K562 (cell line): ENCODE data around the gene AHCYL2. TPM values are rescaled to one million over a fixed set of nuclear protein-coding genes. Genes with fewer than 3 reads are reported as not detected.

ENCODE experiments used
- ATAC-seq: fragments of 200-7000 bp; cut with Tn5 transposase; 3 replicates; pipeline ENCODE4 v1.9.1; 2020; ENCODE audit warnings: moderate library complexity
- BruUV-seq: library from RNA; stranded (reverse); fragments of 400-500 nt; replicated peaks from 2 replicates; lab custom pipeline; 2021; lab: Mats Ljungman, UMichigan
- CTCF ChIA-PET: fragments of 300-600 bp; formaldehyde crosslinking; extraction: SDS; loops from one replicate; lab custom pipeline; 2021; ENCODE audit warnings: low intra/inter-chr PET ratio; lab: Yijun Ruan, JAX
- POLR2A ChIA-PET: fragments of 300-600, 350-650 bp; sonication (Branson Sonifier 250); formaldehyde crosslinking; extraction: SDS; loops from one replicate; lab custom pipeline; 2021; ENCODE audit warnings: antibody characterized with exemption, inconsistent platforms; lab: Yijun Ruan, JAX
- DNase-seq, 4 experiments: peaks; one replicate each; pipeline versions ENCODE4 v3.0.0 to v3.0.0-alpha.2; 2011 to 2018; ENCODE audit warnings: low spot score in 3 of 4, mixed read lengths in 3 of 4; ENCODE audit errors: extremely low read depth in 1 of 4
- FAIRE-seq: peaks from 2 replicates; lab custom pipeline; 2011; peaks lifted over from hg19 to GRCh38; lab: Jason Lieb, UNC
- H2AFZ ChIP-seq: 2 replicates; pipeline ENCODE4 v1.6.0; 2011; ENCODE audit warnings: low read depth, low read length, control low read depth, inconsistent platforms
- H3K27ac ChIP-seq: fragments of 200-600 bp; 3 replicates; pipeline ENCODE4 v1.8.0; 2011; ENCODE audit warnings: low read depth, mild to moderate bottlenecking, control low read depth, inconsistent platforms, low read length, moderate library complexity, mixed read lengths; ENCODE audit errors: extremely low read depth
- H3K27me3 ChIP-seq, 2 experiments: fragments of 300-600 bp in 1 of 2; 2 replicates in 1 of 2; 3 replicates in 1 of 2; pipeline versions ENCODE4 v1.6.0 to v1.8.0; 2011; ENCODE audit warnings: inconsistent platforms in 2 of 2, low read length in 2 of 2, mild to moderate bottlenecking in 1 of 2, mixed read lengths in 1 of 2, moderate library complexity in 1 of 2; ENCODE audit not compliant: control insufficient read depth in 2 of 2, insufficient read depth in 2 of 2
- H3K36me3 ChIP-seq: fragments of 300-600 bp; 3 replicates; pipeline ENCODE4 v1.8.0; 2011; ENCODE audit warnings: mild to moderate bottlenecking, low read length, inconsistent platforms; ENCODE audit not compliant: control insufficient read depth, insufficient read depth
- H3K4me1 ChIP-seq, 2 experiments: fragments of 200-600 bp in 1 of 2; replicated peaks in 1 of 2; 2 replicates in 1 of 2; 3 replicates in 1 of 2; pipeline versions ENCODE4 v1.5.1 to v1.8.0; 2011; ENCODE audit warnings: inconsistent platforms in 2 of 2, low read length in 2 of 2, mild to moderate bottlenecking in 1 of 2, mixed read lengths in 1 of 2, moderate library complexity in 1 of 2; ENCODE audit not compliant: control insufficient read depth in 2 of 2, insufficient read depth in 2 of 2
- H3K4me2 ChIP-seq: 2 replicates; pipeline ENCODE4 v1.6.1; 2011; ENCODE audit warnings: low read length, control low read depth, inconsistent platforms, mixed read lengths; ENCODE audit not compliant: insufficient read depth
- H3K4me3 ChIP-seq: fragments of 200-600 bp; sonication (generic), shearing (Covaris generic); 2 replicates; pipeline ENCODE4 v1.5.1; 2016; ENCODE audit warnings: control low read depth, inconsistent platforms
- H3K79me2 ChIP-seq: fragments of 200-600 bp; 3 replicates; pipeline ENCODE4 v1.8.0; 2011; ENCODE audit warnings: low read length, inconsistent platforms; ENCODE audit not compliant: control insufficient read depth, insufficient read depth
- H3K9ac ChIP-seq, 2 experiments: 2 replicates each; pipeline versions ENCODE4 v1.6.0 to v1.6.1; 2011; ENCODE audit warnings: low read depth in 2 of 2, low read length in 2 of 2, control low read depth in 1 of 2, inconsistent platforms in 1 of 2, mild to moderate bottlenecking in 1 of 2, mixed read lengths in 1 of 2; ENCODE audit not compliant: insufficient read depth in 1 of 2
- H3K9me1 ChIP-seq: one replicate; pipeline ENCODE4 v1.6.0; 2011; ENCODE audit warnings: inconsistent platforms, mild to moderate bottlenecking, low read length, moderate library complexity; ENCODE audit not compliant: control insufficient read depth, insufficient read depth
- H3K9me3 ChIP-seq: replicated peaks from 2 replicates; pipeline ENCODE4 v1.5.1; 2011; ENCODE audit warnings: low read depth, low read length, inconsistent platforms; ENCODE audit not compliant: control insufficient read depth, insufficient read depth
- H4K20me1 ChIP-seq: replicated peaks from 2 replicates; pipeline ENCODE4 v1.6.1; 2011; ENCODE audit warnings: low read length, inconsistent platforms, mixed read lengths; ENCODE audit not compliant: control insufficient read depth, insufficient read depth
- FOXM1 ChIP-seq, 2 experiments: fragments of 450-650 bp in 1 of 2; sonication (generic) in 1 of 2; formaldehyde crosslinking in 1 of 2; IDR thresholded peaks; 2 replicates each; pipeline versions ENCODE4 v1.6.1 to v1.9.0; 2017 to 2022; ENCODE audit warnings: low read depth in 2 of 2, mild to moderate bottlenecking in 2 of 2, missing genetic modification reagents in 1 of 2, moderate library complexity in 1 of 2
- KHSRP ChIP-seq: fragments of 450-650 bp; IDR thresholded peaks from 2 replicates; pipeline ENCODE4 v1.6.1; 2017
- STAG1 ChIP-seq: sonication (generic); formaldehyde crosslinking; IDR thresholded peaks from 2 replicates; pipeline ENCODE4 v1.5.0; 2020; ENCODE audit warnings: missing genetic modification reagents, borderline replicate concordance
- WGBS: fragments of 100-300 bp; shearing (Covaris generic); methylation state at CpG from one replicate; pipeline ENCODE4 v1.1.6; 2016; ENCODE audit warnings: low coverage, mixed read lengths; ENCODE audit not compliant: insufficient coverage; ENCODE audit errors: missing lambda C conversion rate; 5-methylcytosine and 5-hydroxymethylcytosine counted together
- in situ Hi-C: fragments of 300-500 bp; cut with MboI; formaldehyde crosslinking; loops from 4 replicates; pipeline ENCODE4 v1.15.0; 2018; ENCODE audit warnings: inconsistent platforms, mixed read lengths
- intact Hi-C: fragments of 100-400 bp; cut with micrococcal nuclease; formaldehyde crosslinking; loops from 2 replicates; pipeline ENCODE4 v1.14.2; 2022
- polyA plus RNA-seq, 8 experiments: library from polyadenylated mRNA; depleted of rRNA in 4 of 8; stranded (reverse) in 5 of 8; unstranded in 3 of 8; fragments of >200 nt; fragmentation: Nextera tagmentation in 2 of 8; fragmentation: Illumina TruSeq in 1 of 8; extraction: Ambion mirVana in 2 of 8; extraction: Trizol in 1 of 8; gene quantifications; 2 replicates each; pipeline versions ENCODE4 v1.2.1 to v1.2.3, GENCODE V29; 2011 to 2014; ENCODE audit warnings: inconsistent platforms in 1 of 8, missing spikeins in 1 of 8
- total RNA-seq, 7 experiments: library from RNA; depleted of rRNA in 6 of 7; stranded (reverse); fragments of >200 nt in 6 of 7; fragmentation: Illumina TruSeq in 2 of 7; extraction: Trizol in 2 of 7; gene quantifications; 2 replicates each; pipeline versions ENCODE4 v1.2.1 to v1.2.3, GENCODE V29; 2011 to 2021; ENCODE audit warnings: low replicate concordance in 1 of 7
- TF ChIP-seq, protein P1 (sequence below): fragments of 200-800 bp; sonication (Bioruptor generic); IDR thresholded peaks from 2 replicates; pipeline ENCODE4 v1.6.1; 2016; ENCODE audit warnings: missing genetic modification characterization, missing compliant biosample characterization
- TF ChIP-seq, protein P2 (sequence below), 3 experiments: fragments of 200-800 bp in 1 of 3; sonication (Bioruptor generic) in 1 of 3; sonication (generic) in 1 of 3; formaldehyde crosslinking in 1 of 3; IDR thresholded peaks; 2 replicates each; pipeline versions ENCODE4 v1.6.1 to v1.8.0; 2016 to 2022; ENCODE audit warnings: mild to moderate bottlenecking in 2 of 3, missing compliant biosample characterization in 2 of 3, missing genetic modification characterization in 2 of 3, missing genetic modification reagents in 1 of 3

Gene AHCYL2
- total and polyA plus RNA-seq, 9 of the 15 experiments (the other 6 are each of a cell fraction or from before 2014, with no cell fraction given), result 0.93 to 10.5 (median 5.2) TPM

DNA sequence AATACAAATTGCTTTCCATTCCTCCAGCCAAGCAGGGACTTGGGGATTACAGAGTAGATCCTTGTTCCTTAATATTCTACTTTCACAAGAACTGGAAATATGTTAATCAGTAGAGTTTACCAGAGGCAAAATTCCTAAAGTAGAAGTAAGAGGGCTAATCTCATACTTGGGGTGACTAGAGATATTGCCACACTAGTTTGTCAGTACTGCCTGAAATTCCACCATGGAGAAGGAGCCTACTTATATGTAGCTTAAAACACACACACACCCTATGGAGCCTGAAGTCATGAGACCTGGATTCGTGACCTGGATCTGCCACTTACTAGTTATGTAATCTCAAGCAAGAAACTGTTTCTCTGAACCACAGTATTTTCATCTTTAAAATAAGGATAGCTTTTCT is 243.3 kb downstream of the AHCYL2 start:
- no TSS peak for BruUV-seq
- TF ChIP-seq STAG1 (CRISPR knock-in tag) (no peak), FOXM1 (IDR thresholded peaks at IDR 0.05; ENCODE audit: low read depth) (no peak), FOXM1 (CRISPR knock-in tag; IDR thresholded peaks at IDR 0.05; ENCODE audit: low read depth) (no peak), KHSRP (no peak)
- TF ChIP-seq, protein P1, sequence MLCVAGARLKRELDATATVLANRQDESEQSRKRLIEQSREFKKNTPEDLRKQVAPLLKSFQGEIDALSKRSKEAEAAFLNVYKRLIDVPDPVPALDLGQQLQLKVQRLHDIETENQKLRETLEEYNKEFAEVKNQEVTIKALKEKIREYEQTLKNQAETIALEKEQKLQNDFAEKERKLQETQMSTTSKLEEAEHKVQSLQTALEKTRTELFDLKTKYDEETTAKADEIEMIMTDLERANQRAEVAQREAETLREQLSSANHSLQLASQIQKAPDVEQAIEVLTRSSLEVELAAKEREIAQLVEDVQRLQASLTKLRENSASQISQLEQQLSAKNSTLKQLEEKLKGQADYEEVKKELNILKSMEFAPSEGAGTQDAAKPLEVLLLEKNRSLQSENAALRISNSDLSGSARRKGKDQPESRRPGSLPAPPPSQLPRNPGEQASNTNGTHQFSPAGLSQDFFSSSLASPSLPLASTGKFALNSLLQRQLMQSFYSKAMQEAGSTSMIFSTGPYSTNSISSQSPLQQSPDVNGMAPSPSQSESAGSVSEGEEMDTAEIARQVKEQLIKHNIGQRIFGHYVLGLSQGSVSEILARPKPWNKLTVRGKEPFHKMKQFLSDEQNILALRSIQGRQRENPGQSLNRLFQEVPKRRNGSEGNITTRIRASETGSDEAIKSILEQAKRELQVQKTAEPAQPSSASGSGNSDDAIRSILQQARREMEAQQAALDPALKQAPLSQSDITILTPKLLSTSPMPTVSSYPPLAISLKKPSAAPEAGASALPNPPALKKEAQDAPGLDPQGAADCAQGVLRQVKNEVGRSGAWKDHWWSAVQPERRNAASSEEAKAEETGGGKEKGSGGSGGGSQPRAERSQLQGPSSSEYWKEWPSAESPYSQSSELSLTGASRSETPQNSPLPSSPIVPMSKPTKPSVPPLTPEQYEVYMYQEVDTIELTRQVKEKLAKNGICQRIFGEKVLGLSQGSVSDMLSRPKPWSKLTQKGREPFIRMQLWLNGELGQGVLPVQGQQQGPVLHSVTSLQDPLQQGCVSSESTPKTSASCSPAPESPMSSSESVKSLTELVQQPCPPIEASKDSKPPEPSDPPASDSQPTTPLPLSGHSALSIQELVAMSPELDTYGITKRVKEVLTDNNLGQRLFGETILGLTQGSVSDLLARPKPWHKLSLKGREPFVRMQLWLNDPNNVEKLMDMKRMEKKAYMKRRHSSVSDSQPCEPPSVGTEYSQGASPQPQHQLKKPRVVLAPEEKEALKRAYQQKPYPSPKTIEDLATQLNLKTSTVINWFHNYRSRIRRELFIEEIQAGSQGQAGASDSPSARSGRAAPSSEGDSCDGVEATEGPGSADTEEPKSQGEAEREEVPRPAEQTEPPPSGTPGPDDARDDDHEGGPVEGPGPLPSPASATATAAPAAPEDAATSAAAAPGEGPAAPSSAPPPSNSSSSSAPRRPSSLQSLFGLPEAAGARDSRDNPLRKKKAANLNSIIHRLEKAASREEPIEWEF (CRISPR knock-in tag), result no peak
- TF ChIP-seq, protein P2, sequence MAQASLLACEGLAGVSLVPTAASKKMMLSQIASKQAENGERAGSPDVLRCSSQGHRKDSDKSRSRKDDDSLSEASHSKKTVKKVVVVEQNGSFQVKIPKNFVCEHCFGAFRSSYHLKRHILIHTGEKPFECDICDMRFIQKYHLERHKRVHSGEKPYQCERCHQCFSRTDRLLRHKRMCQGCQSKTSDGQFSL (CRISPR knock-in tag; IDR thresholded peaks at IDR 0.05), result no peak
- TF ChIP-seq, protein P2 (tag; IDR thresholded peaks at IDR 0.05), result 0 out of 4 replicates have a peak, but pooled peaks of 1 of the 2 experiments have one; percentile 34
- Histone ChIP-seq H3K9me1 (no peaks in the 10 kb centered on the region), H3K27me3 (no peaks in the 10 kb centered on the region), H3K4me1 (no peaks in the 10 kb centered on the region), H2AFZ (no peak overlapping the region), H3K9ac (no peak overlapping the region), H3K79me2 (no peaks in the 10 kb centered on the region), H3K9me3 (no peaks in the 10 kb centered on the region), H3K36me3 (peaks cover 98% of the 10 kb centered on the region), H3K4me3 (no peak overlapping the region), H4K20me1 (no peaks in the 10 kb centered on the region), H3K4me2 (no peak overlapping the region), H3K27ac (no peak overlapping the region)
- WGBS, result 92% methylated on average over 1 of the region's 1 CpG
- no peak for ATAC-seq
- no peak for FAIRE-seq
- in situ Hi-C loops, result no loop called here
- intact Hi-C loops, result no loop called here
- POLR2A ChIA-PET, result interaction anchor here (1.2 to 1.9 kb wide), 4 partner anchors 13 to 100 kb away, joined by 3 to 5 read pairs (median 4); no protein-coding TSS in a partner anchor
- DNase-seq, result no peak
- CTCF ChIA-PET, result no interaction called here
